Keratinocyte (primary cell): ENCODE data around the gene MACF1. TPM values are rescaled to one million over a fixed set of nuclear protein-coding genes. Genes with fewer than 3 reads are reported as not detected.

Source experiments
- DNase-seq: peaks from one replicate; pipeline ENCODE4 v3.0.0-alpha.2; 2011; ENCODE audit warnings: low read depth, missing footprints, low spot score
- FAIRE-seq: peaks from 2 replicates; lab custom pipeline; 2011; peaks lifted over from hg19 to GRCh38; lab: Jason Lieb, UNC
- H2AFZ ChIP-seq: 2 replicates; pipeline ENCODE4 v1.6.0; 2012; ENCODE audit warnings: low read length, control low read depth, inconsistent platforms; ENCODE audit not compliant: control insufficient read depth
- H3K27ac ChIP-seq: 2 replicates; pipeline ENCODE4 v1.5.1; 2011; ENCODE audit warnings: low read length; ENCODE audit not compliant: control insufficient read depth, insufficient read depth
- H3K27me3 ChIP-seq: 3 replicates; pipeline ENCODE4 v1.6.0; 2011; ENCODE audit warnings: low read length; ENCODE audit not compliant: control insufficient read depth, insufficient read depth; ENCODE audit errors: extremely low read depth
- H3K36me3 ChIP-seq, 2 experiments: 2 replicates in 1 of 2; 3 replicates in 1 of 2; pipeline ENCODE4 v1.5.1; 2011; ENCODE audit warnings: low read length in 2 of 2, mild to moderate bottlenecking in 1 of 2; ENCODE audit not compliant: control insufficient read depth in 2 of 2, insufficient read depth in 2 of 2; ENCODE audit errors: extremely low read depth in 1 of 2
- H3K4me1 ChIP-seq: 3 replicates; pipeline ENCODE4 v1.5.1; 2011; ENCODE audit warnings: low read length; ENCODE audit not compliant: control insufficient read depth, insufficient read depth; ENCODE audit errors: extremely low read depth
- H3K4me2 ChIP-seq: 3 replicates; pipeline ENCODE4 v1.6.0; 2011; ENCODE audit warnings: low read depth, low read length; ENCODE audit not compliant: control insufficient read depth, insufficient read depth; ENCODE audit errors: extremely low read depth
- H3K4me3 ChIP-seq, 3 experiments: fragments of 200-600 bp in 1 of 3; sonication (generic) in 1 of 3; 2 replicates in 2 of 3; 3 replicates in 1 of 3; pipeline ENCODE4 v1.5.1; 2011 to 2016; ENCODE audit warnings: low read length in 3 of 3, mild to moderate bottlenecking in 3 of 3, control low read depth in 2 of 3, inconsistent platforms in 1 of 3, low read depth in 1 of 3, mixed read lengths in 1 of 3, mixed run types in 1 of 3, moderate library complexity in 1 of 3; ENCODE audit not compliant: control insufficient read depth in 2 of 3, insufficient read depth in 2 of 3; ENCODE audit errors: extremely low read depth in 1 of 3
- H3K79me2 ChIP-seq: 2 replicates; pipeline ENCODE4 v1.6.0; 2012; ENCODE audit warnings: low read length; ENCODE audit not compliant: control insufficient read depth, insufficient read depth
- H3K9ac ChIP-seq: 3 replicates; pipeline ENCODE4 v1.6.0; 2011; ENCODE audit warnings: low read length; ENCODE audit not compliant: control insufficient read depth, insufficient read depth; ENCODE audit errors: extremely low read depth
- H3K9me1 ChIP-seq: 3 replicates; pipeline ENCODE4 v1.6.0; 2011; ENCODE audit warnings: low read length; ENCODE audit not compliant: control insufficient read depth, insufficient read depth; ENCODE audit errors: extremely low read depth
- H3K9me3 ChIP-seq: 2 replicates; pipeline ENCODE4 v1.5.1; 2012; ENCODE audit warnings: low read depth, low read length; ENCODE audit not compliant: control insufficient read depth
- H4K20me1 ChIP-seq: 3 replicates; pipeline ENCODE4 v1.6.0; 2011; ENCODE audit warnings: low read length; ENCODE audit not compliant: control insufficient read depth, insufficient read depth; ENCODE audit errors: extremely low read depth
- CTCF ChIP-seq, 3 experiments: IDR thresholded peaks in 1 of 3; conservative IDR thresholded peaks in 1 of 3; optimal IDR thresholded peaks in 1 of 3; 2 replicates in 2 of 3; 3 replicates in 1 of 3; pipeline versions ENCODE3 to v1.5.1; 2011; ENCODE audit warnings: low read length in 3 of 3, mild to moderate bottlenecking in 3 of 3, moderate library complexity in 2 of 3, control low read depth in 1 of 3, inconsistent platforms in 1 of 3; ENCODE audit not compliant: insufficient read depth in 2 of 3; ENCODE audit errors: extremely low read depth in 1 of 3
- EZH2 ChIP-seq: IDR thresholded peaks from one replicate; pipeline ENCODE4 v1.6.1; 2012; ENCODE audit warnings: inconsistent platforms, mild to moderate bottlenecking, low read length, moderate library complexity
- dilution Hi-C: fragments of 300-500 bp; cut with MboI; formaldehyde crosslinking; loops from one replicate; pipeline ENCODE4 v1.7.0; 2020; ENCODE audit warnings: low sequenced_read_pairs; ENCODE audit not compliant: extremely low pct_ligation_motif_present
- polyA plus RNA-seq, 5 experiments: library from polyadenylated mRNA; depleted of rRNA in 3 of 5; stranded (reverse) in 3 of 5; stranded (forward) in 1 of 5; unstranded in 1 of 5; fragments of >200 nt; gene quantifications; 1 replicate in 1 of 5; 2 replicates in 3 of 5; 3 replicates in 1 of 5; pipeline versions ENCODE4 v1.2.1 to v1.2.3, GENCODE V29; 2011 to 2012; ENCODE audit warnings: missing spikeins in 2 of 5, low read depth in 1 of 5, low replicate concordance in 1 of 5

Gene MACF1
- polyA plus RNA-seq, 1 donor (not counting 4 experiments of a cell fraction or from before 2014, with no cell fraction given) = 111 TPM

GRCh38 chr1:39410915-39411436 lies 206.5 kb downstream of the MACF1 start:
- no peaks in the 10 kb centered on the region for H3K27me3 ChIP-seq
- H2AFZ ChIP-seq = no peak overlapping the region
- H3K4me2 ChIP-seq = peak overlapping the region; percentile 86
- peaks cover 56% of the 10 kb centered on the region for H3K79me2 ChIP-seq
- H3K36me3 ChIP-seq = peaks cover 11 to 29% of the 10 kb centered on the region in 2 experiments
- FAIRE-seq (peak; percentile 72), DNase-seq (no peak)
- peaks cover 6% of the 10 kb centered on the region for H3K9me1 ChIP-seq
- peak overlapping the region; percentile 37 for H3K9ac ChIP-seq
- peaks cover 15% of the 10 kb centered on the region for H4K20me1 ChIP-seq
- H3K27ac ChIP-seq = peak overlapping the region; percentile 43
- TF ChIP-seq CTCF (optimal IDR thresholded peaks at IDR 0.05 in 1 of 3, IDR thresholded peaks at IDR 0.05 in 1 of 3, conservative IDR thresholded peaks at IDR 0.05 in 1 of 3; ENCODE audit: extremely low read depth in 1 of 3, insufficient read depth in 2 of 3, low read length in 3 of 3) (peak; percentile 77 to 94 (median 87)), EZH2 (no peak)
- dilution Hi-C loops = no loop called here
- no peaks in the 10 kb centered on the region for H3K9me3 ChIP-seq
- peak overlapping the region; percentile 27 to 77 (median 71) for H3K4me3 ChIP-seq
- H3K4me1 ChIP-seq = peaks cover 50% of the 10 kb centered on the region

GRCh38 chr1:39411526-39412478 lies 207.3 kb downstream of the MACF1 start:
- H3K79me2 ChIP-seq = peaks cover 63% of the 10 kb centered on the region
- no peak overlapping the region for H2AFZ ChIP-seq
- no peak for DNase-seq
- TF ChIP-seq EZH2 (no peak), CTCF (optimal IDR thresholded peaks at IDR 0.05 in 1 of 3, IDR thresholded peaks at IDR 0.05 in 1 of 3, conservative IDR thresholded peaks at IDR 0.05 in 1 of 3; ENCODE audit: extremely low read depth in 1 of 3, insufficient read depth in 2 of 3, low read length in 3 of 3) (no peak)
- H3K27ac ChIP-seq = peak overlapping the region; percentile 1
- H3K4me2 ChIP-seq = peak overlapping the region; percentile 86
- peak overlapping the region; percentile 3 to 47 (median 27) for H3K4me3 ChIP-seq
- H3K9me1 ChIP-seq = peaks cover 6% of the 10 kb centered on the region
- peaks cover 11 to 29% of the 10 kb centered on the region in 2 experiments for H3K36me3 ChIP-seq
- no peaks in the 10 kb centered on the region for H3K27me3 ChIP-seq
- peaks cover 15% of the 10 kb centered on the region for H4K20me1 ChIP-seq
- H3K9ac ChIP-seq = peak overlapping the region; percentile 37
- dilution Hi-C loops = no loop called here
- H3K9me3 ChIP-seq = no peaks in the 10 kb centered on the region
- peaks cover 42% of the 10 kb centered on the region for H3K4me1 ChIP-seq
- no peak for FAIRE-seq
